ENCODE measurements around the gene H6PD. TPM values are rescaled to one million over a fixed set of nuclear protein-coding genes. Genes with fewer than 3 reads are reported as not detected.

Gene H6PD
- total and polyA plus RNA-seq, 4 donors = 28.9 to 134 (median 56.8) TPM

- Histone ChIP-seq H3K36me3 (ENCODE audit: control insufficient read depth in 4 of 4, insufficient read depth in 3 of 4, low read depth in 1 of 4, low read length in 3 of 4) (peaks cover 0 to 6% (median 0%) of the 10 kb centered on the region in 4 donors), H3K9ac (ENCODE audit: low read depth in 1 of 2, low read length in 2 of 2) (no peak overlapping the region), H3K27ac (ENCODE audit: low read depth in 1 of 2, low read length in 2 of 2) (no peak overlapping the region), H3K27me3 (ENCODE audit: control insufficient read depth in 4 of 4, insufficient read depth in 4 of 4, low read length in 3 of 4) (no peaks in the 10 kb centered on the region), H3K9me3 (ENCODE audit: control insufficient read depth in 4 of 4, low read length in 3 of 4) (no peaks in the 10 kb centered on the region), H3K4me3 (ENCODE audit: low read depth in 1 of 3, low read length in 3 of 3) (no peak overlapping the region), H3K4me1 (ENCODE audit: control insufficient read depth in 4 of 4, insufficient read depth in 4 of 4, low read length in 3 of 4) (peaks cover 0 to 2% (median 0%) of the 10 kb centered on the region in 4 donors)
- WGBS = 74% methylated on average over 9 of the region's 9 CpGs
- DNase-seq (ENCODE audit: low spot score) = no peak
- TF ChIP-seq NR2F2 (IDR thresholded peaks at IDR 0.05) (no peak), FOXA1 (IDR thresholded peaks at IDR 0.05) (no peak), GABPA (IDR thresholded peaks at IDR 0.05 in 1 of 2, conservative IDR thresholded peaks at IDR 0.05 in 1 of 2) (no peak)
Measured at GRCh38 chr1:9302745-9303524, 68.4 kb downstream of the H6PD start.

- H3K36me3 ChIP-seq (ENCODE audit: control insufficient read depth in 4 of 4, insufficient read depth in 3 of 4, low read depth in 1 of 4, low read length in 3 of 4) = peaks cover 0 to 6% (median 0%) of the 10 kb centered on the region in 4 donors
- H3K27me3 ChIP-seq (ENCODE audit: control insufficient read depth in 4 of 4, insufficient read depth in 4 of 4, low read length in 3 of 4) = no peaks in the 10 kb centered on the region
- DNase-seq (ENCODE audit: low spot score) = no peak
- no peaks in the 10 kb centered on the region for H3K9me3 ChIP-seq (ENCODE audit: control insufficient read depth in 4 of 4, low read length in 3 of 4)
- H3K4me1 ChIP-seq (ENCODE audit: control insufficient read depth in 4 of 4, insufficient read depth in 4 of 4, low read length in 3 of 4) = peaks cover 0 to 2% (median 0%) of the 10 kb centered on the region in 4 donors
- no peak overlapping the region for H3K9ac ChIP-seq (ENCODE audit: low read depth in 1 of 2, low read length in 2 of 2)
- no peak for TF ChIP-seq FOXA2 (IDR thresholded peaks at IDR 0.05)
- no peak for TF ChIP-seq FOXA1 (IDR thresholded peaks at IDR 0.05)
- no peak for TF ChIP-seq ATF3 (IDR thresholded peaks at IDR 0.05)
- no peak for TF ChIP-seq JUND (IDR thresholded peaks at IDR 0.05)
- no peak for TF ChIP-seq YY1 (IDR thresholded peaks at IDR 0.05)
- no peak for TF ChIP-seq ZBTB33 (IDR thresholded peaks at IDR 0.05)
- TF ChIP-seq NR2F2 (IDR thresholded peaks at IDR 0.05) = no peak
- TF ChIP-seq REST (IDR thresholded peaks at IDR 0.05) = no peak
- TF ChIP-seq, protein P1, sequence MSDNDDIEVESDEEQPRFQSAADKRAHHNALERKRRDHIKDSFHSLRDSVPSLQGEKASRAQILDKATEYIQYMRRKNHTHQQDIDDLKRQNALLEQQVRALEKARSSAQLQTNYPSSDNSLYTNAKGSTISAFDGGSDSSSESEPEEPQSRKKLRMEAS (IDR thresholded peaks at IDR 0.05) = no peak
- TF ChIP-seq, protein P2, sequence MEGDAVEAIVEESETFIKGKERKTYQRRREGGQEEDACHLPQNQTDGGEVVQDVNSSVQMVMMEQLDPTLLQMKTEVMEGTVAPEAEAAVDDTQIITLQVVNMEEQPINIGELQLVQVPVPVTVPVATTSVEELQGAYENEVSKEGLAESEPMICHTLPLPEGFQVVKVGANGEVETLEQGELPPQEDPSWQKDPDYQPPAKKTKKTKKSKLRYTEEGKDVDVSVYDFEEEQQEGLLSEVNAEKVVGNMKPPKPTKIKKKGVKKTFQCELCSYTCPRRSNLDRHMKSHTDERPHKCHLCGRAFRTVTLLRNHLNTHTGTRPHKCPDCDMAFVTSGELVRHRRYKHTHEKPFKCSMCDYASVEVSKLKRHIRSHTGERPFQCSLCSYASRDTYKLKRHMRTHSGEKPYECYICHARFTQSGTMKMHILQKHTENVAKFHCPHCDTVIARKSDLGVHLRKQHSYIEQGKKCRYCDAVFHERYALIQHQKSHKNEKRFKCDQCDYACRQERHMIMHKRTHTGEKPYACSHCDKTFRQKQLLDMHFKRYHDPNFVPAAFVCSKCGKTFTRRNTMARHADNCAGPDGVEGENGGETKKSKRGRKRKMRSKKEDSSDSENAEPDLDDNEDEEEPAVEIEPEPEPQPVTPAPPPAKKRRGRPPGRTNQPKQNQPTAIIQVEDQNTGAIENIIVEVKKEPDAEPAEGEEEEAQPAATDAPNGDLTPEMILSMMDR (IDR thresholded peaks at IDR 0.05; ENCODE audit: low read depth, low read length, missing input control) = no peak
- TF ChIP-seq RXRA (IDR thresholded peaks at IDR 0.05) = no peak
- no peak for TF ChIP-seq HNF4G (IDR thresholded peaks at IDR 0.05)
- TF ChIP-seq EGR1 (IDR thresholded peaks at IDR 0.05; ENCODE audit: low read depth in 2 of 2) = no peak
- H3K4me3 ChIP-seq (ENCODE audit: low read depth in 1 of 3, low read length in 3 of 3) = no peak overlapping the region
- no peak overlapping the region for H3K27ac ChIP-seq (ENCODE audit: low read depth in 1 of 2, low read length in 2 of 2)
- 97% methylated on average over 6 of the region's 6 CpGs for WGBS
Measured at GRCh38 chr1:9303916-9304315, 69.3 kb downstream of the H6PD start.

All from liver (tissue), 9 donors.